Putamen (tissue), 1 donor: ENCODE measurements around the gene FANCL.
"Not testable (repeated sequence)": the region's sequence is repeated elsewhere in the genome, so short reads cannot be mapped to it uniquely, and the experiment has no call there.

ENCODE experiments used
- DNase-seq: peaks from one replicate; pipeline ENCODE4 v3.0.0-alpha.2; 2016; ENCODE audit warnings: low spot score

Gene FANCL

GRCh38 chr2:58206785-58207184 is 34.3 kb downstream of the FANCL start:
- DNase-seq, result no peak

DNA sequence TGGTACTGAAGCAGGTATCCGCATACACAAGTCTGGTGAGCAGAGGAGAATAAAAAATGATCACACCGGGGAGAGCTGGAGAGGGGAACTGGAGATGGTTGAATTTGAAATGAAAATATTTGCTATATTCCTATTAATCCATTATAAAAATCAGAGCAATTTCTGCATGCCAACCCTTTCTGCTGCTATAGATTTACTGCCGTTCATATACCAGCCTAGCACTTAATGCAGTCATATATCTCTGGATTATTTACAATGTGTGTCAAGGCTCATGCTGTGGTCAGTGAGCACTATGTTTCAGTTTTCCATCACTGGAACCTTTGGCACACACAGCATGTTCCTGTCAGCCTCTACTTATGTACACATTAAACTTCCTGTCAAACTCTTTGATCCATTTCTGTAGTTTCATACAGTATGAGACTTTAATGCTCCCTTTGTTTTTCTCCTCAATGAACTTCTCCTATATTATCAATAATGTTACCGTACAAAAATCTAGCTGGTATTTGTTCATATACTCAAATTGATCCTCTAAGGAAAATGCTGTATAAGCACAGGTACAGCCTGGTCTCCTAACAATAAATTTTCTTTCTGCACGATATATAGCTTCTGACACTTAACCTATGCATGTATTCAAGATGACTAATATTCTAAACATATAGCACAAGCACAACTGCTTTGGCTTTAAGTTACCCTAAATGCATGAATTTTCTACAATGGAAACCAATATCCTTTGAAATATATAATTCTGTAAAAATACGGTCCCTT is 36.7 kb downstream of the FANCL start:
- no peak for DNase-seq

DNA sequence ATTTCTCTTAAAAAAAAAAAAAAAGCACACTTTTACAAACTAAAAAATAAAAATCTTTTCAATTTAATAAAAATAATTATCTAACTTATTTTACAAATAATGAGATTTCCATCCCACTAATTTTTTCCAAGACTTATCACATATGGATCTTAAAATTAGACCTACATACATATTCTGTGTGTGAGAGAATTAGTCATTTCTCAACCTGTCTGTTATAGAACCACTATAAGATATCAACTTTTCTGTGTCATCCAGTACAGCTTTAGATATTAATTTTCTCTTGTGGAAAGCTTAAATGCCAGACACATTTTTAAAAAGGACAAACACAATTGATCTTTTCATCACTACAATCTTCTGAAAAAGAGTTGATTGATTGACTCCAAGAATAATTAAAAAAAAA is 38.1 kb downstream of the FANCL start:
- no peak for DNase-seq

DNA sequence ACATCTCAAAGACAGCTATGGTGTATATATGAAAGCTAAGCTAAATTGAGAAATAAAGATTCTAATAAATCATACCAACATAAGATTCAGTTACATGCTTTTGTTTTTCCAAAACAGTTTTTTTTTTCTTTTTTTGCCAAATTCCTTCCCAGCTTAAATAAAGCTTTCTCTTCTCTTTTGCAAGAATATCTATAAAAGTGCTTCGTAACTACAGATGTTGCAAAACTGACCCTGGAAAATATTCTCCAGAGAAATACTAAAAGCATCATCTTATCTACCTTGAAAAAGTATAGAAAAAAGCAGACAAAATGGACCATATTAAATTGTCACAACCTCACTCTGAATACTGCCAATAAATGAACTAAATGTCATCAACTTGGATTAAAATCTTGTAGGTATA is 38.7 kb downstream of the FANCL start:
- DNase-seq, result no peak

- no peak for DNase-seq
Observed at GRCh38 chr2:58197894-58198293, 43.2 kb downstream of the FANCL start.

GRCh38 chr2:58195662-58196061 is 45.5 kb downstream of the FANCL start:
- no peak for DNase-seq

DNA sequence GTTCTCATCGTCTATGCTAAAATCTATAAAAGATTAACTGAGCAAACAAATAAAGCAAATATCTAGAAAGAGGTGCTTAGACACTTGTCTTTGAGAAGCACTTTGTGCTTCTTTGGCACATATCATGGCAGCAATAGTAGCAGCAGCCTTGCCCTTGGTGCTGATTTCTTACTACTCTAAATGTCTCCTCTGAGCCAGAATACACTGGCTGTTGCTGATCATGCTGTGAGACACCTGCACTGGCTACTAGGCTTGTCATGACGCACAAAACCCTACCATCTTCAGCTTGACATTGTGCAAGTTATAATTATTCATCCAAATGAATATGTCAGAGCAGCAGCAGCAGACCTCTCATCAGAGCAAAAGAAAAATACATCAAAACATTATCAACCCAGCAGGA is 46.7 kb downstream of the FANCL start:
- DNase-seq, result no peak

DNA sequence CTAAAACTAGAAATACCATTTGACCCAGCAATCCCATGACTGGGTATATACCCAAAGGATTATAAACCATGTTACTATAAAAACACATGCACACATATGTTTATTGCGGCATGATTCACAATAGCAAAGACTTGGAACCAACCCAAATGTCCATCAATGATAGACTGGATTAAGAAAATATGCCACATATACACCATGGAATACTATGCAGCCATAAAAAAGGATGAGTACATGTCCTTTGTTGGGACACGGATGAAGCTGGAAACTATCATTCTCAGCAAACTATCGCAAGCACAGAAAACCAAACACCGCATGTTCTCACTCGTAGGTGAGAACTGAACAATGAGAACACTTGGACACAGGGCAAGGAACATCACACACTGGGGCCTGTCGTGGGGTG is 54.1 kb downstream of the FANCL start:
- not testable (repeated sequence) for DNase-seq

DNA sequence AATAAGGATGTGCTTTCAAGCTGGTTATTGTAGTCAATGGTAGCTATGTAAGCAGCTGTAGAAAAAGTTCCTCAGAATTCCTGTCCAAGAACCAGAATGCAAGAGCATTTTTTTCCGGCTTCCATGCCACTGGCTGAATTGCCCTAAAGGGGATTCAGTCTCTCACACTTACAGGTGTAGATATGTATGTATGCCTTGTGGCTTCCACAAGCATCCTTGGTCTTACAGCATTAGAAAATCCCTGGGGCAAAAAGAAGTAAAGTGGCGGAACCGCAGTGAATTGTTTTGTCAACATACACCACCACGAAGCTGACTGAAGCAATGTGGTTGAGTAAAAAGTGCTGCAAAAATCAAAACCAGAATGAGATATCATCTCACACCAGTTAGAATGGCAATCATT is 54.6 kb downstream of the FANCL start:
- no peak for DNase-seq

DNA sequence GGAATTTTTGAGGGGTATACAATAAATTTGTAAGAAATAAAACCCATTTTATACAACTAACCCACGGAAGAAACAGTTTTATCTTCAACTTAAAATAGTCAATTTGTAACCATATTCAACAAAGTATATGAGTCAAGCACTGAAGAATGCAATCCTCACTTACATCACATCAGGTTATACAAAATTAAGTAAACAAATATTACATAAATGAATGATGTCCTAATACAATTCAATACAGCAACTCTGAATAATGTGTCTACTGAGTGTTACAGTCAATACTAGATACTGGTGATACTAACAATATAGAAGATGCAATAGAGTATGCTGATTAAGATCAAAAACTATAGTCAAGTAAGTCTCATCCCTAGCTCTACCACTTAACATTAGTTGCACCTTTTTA is 58.6 kb downstream of the FANCL start:
- no peak for DNase-seq

DNA sequence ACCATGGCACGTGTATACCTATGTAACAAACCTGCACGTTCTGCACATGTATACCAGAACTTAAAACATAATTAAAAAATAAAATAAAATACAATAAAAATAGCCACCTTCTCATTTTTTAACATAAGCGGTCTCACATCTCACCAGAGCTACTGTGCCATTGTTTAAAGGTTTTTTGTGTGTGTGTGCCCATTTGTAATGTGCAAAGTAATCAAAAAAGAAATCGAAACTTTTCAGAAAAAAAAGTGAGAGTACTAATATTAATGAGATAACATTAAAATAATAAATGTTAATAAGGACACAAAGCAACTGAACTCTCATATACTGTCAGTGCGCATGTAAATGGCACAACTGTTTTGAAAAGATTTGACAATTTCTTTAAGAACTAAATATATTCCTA is 60.5 kb downstream of the FANCL start:
- no peak for DNase-seq

- not testable (repeated sequence) for DNase-seq
Observed at GRCh38 chr2:58180175-58180574, 61.0 kb downstream of the FANCL start.

GRCh38 chr2:58177187-58177586 is 63.9 kb downstream of the FANCL start:
- not testable (repeated sequence) for DNase-seq

GRCh38 chr2:58171831-58172230 is 69.3 kb downstream of the FANCL start:
- peak; percentile 29 for DNase-seq

DNA sequence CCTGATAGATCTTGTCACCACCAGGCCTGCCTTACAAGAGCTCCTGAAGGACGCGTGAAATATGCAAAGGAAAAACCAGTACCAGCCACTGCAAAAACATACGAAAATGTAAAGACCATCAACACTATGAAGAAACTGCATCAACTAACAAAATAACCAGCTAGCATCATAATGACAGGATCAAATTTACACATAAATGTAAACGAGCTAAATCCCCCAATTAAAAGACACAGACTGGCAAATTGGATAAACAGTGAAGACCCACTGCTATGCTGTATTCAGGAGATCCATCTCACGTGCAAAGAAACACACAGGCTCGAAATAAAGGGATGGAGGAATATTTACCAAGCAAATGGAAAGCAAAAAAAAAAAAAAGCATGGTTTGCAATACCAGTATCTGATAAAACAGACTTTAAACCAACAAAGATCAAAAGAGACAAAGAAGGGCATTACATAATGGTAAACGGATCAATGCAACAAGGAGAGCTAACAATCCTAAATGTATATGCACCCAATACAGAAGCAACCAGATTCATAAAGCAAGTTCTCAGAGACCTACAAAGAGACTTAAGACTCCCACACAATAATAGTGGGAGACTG is 70.7 kb downstream of the FANCL start:
- DNase-seq, result not testable (repeated sequence)

GRCh38 chr2:58169845-58170244 is 71.3 kb downstream of the FANCL start:
- DNase-seq, result not testable (repeated sequence)

DNA sequence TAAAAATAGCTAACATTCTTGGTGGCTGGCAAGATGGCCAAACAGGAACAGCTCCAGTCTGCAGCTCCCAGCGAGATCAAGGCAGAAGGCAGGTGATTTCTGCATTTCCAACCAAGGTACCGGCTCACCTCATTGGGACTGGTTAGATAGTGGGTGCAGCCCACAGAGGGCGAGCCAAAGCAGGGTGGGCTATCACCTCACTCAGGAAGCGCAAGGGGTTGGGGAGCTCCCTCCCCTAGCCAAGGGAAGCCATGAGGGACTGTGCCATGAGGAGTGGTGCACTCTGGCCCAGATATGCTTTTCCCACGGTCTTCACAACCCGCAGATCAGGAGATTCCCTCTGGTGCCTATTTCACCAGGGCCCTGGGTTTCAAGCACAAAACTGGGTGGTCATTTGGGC is 73.0 kb downstream of the FANCL start:
- DNase-seq, result not testable (repeated sequence)

GRCh38 chr2:58163913-58164312 is 77.2 kb downstream of the FANCL start:
- DNase-seq, result no peak

DNA sequence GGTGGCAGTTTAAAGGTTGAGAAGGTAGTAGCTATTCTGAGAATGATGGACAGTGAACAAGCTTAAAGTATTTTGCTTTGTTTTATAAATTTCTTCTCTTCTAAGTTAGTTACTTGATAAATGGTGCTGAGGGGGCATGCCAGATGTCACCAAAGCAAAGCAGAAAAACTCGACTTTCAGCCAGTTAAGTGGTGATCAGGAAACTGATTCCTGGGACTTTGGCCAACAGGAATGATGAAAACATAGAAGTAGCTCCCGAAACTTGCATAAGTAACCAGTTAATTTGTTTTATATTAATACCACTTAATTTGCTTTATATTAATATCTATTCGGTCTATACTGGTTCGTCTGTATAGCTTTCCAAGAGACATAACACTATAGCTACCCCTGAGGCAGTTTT is 82.6 kb downstream of the FANCL start:
- DNase-seq, result no peak

DNA sequence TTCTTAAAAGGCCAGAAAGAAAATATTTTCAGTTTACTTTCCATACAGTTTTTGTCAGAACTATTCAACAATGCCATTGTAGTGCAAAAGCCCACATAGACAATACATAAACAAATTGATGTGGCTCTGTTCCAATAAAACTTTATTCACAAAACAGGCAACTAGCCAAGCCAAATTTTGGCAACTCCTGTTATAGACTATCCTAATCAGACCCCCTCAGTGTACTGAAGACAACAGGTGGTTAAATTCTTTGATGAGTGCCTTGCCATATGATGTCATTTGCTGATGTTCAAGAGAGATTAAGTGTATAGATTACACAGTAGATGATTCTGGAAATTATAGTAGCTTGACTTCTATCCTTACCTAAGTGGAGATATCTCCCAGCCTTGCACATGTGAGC is 83.4 kb downstream of the FANCL start:
- no peak for DNase-seq

DNA sequence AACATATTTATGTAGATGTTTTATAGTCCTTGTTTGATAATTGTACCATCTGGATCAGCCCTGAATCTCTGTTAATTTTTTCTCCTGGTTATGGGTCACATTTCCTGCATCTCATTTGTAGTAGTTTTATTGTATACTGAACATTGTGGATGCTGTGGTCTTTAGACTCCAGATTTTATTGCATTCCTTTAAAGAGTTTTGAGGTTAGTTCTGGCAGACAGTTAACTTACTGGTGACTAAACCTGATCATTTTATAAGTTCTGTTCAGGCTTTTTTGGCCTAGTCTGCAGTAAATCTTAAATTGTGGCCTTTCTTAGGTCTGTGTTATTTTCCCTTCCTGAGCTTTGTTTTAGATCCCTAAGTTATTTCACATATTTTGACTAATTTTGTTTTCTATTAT is 84.3 kb downstream of the FANCL start:
- no peak for DNase-seq

DNA sequence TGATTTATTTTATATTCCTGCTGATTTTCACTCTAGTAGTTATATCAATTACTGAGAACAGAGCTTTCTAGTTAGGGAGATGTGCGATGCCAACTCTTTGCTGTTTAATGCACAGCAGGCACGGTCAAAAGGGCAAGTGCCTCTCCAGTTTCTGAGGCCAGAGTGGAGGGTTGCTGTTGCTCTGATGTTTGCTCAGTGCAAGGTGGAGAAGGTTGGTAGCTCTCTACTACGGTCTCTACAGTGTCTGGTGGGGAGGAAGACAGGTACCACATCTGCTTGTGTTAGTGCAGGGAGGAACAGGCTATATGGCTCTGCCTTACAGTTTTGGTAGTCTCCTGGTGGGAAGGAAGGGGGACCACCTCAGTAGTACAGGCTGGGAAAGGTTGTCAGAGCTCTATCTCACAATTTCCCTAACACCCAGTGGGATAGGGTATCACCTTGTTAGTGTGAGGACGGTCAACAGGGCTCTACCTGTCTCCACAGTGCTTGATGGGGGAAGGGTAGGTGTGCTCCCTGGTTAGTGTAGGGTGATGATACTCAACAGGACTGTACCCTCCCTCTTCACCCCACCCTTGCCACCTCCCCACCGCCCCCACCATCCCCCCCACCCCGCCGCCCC is 85.9 kb downstream of the FANCL start:
- no peak for DNase-seq

- DNase-seq, result peak; percentile 61
Observed at GRCh38 chr2:58146707-58147106, 94.4 kb downstream of the FANCL start.
